GM12878 (cell line): Measurements from ENCODE around the gene GDF3.

Experiments used
- ATF7 ChIP-seq: fragments of 450-650 bp; IDR thresholded peaks from 2 replicates; pipeline ENCODE4 v1.6.1; 2016; ENCODE audit warnings: low read depth, mild to moderate bottlenecking
- EP300 ChIP-seq, 2 experiments: fragments of 150-350 bp in 1 of 2; IDR thresholded peaks; 2 replicates each; pipeline ENCODE4 v1.6.1; 2011 to 2012; ENCODE audit warnings: low read depth in 2 of 2, low read length in 2 of 2, borderline replicate concordance in 1 of 2, improper control_type of control experiment in 1 of 2, inconsistent platforms in 1 of 2; ENCODE audit not compliant: control insufficient read depth in 1 of 2
- EZH2 ChIP-seq: IDR thresholded peaks from 2 replicates; pipeline ENCODE4 v1.6.1; 2012; ENCODE audit warnings: low read depth, mild to moderate bottlenecking, control low read depth, inconsistent platforms, low read length, borderline replicate concordance; ENCODE audit not compliant: control insufficient read depth
- FOS ChIP-seq: IDR thresholded peaks from 3 replicates; pipeline ENCODE4 v1.6.1; 2011; ENCODE audit warnings: borderline replicate concordance; ENCODE audit not compliant: insufficient read length; ENCODE audit errors: extremely low read depth
- PAX8 ChIP-seq: fragments of 450-650 bp; IDR thresholded peaks from 2 replicates; pipeline ENCODE4 v1.6.1; 2017; ENCODE audit warnings: mild to moderate bottlenecking, moderate library complexity
- POLR2AphosphoS2 ChIP-seq: IDR thresholded peaks from 2 replicates; pipeline ENCODE4 v1.6.1; 2011; ENCODE audit warnings: low read depth, mild to moderate bottlenecking, low read length, improper control_type of control experiment, moderate library complexity
- POLR2AphosphoS5 ChIP-seq: IDR thresholded peaks from 2 replicates; pipeline ENCODE4 v1.6.1; 2011; ENCODE audit warnings: mild to moderate bottlenecking, low read length, inconsistent platforms
- RCOR1 ChIP-seq: conservative IDR thresholded peaks from 2 replicates; pipeline ENCODE4 v1.6.1; 2012; ENCODE audit warnings: low read depth, low read length, improper control_type of control experiment
- ZZZ3 ChIP-seq: IDR thresholded peaks from 2 replicates; pipeline ENCODE4 v1.6.1; 2011; ENCODE audit warnings: low read depth; ENCODE audit not compliant: control insufficient read depth, insufficient read length
- TF ChIP-seq, protein P1 (sequence below): IDR thresholded peaks from 2 replicates; pipeline ENCODE4 v1.6.1; 2011; ENCODE audit warnings: low read depth, mild to moderate bottlenecking, low read length, moderate library complexity, borderline replicate concordance; ENCODE audit errors: extremely low read depth
- TF ChIP-seq, protein P2 (sequence below), 3 experiments: IDR thresholded peaks in 2 of 3; conservative IDR thresholded peaks in 1 of 3; 2 replicates each; pipeline ENCODE4 v1.5.1; 2011; ENCODE audit warnings: low read depth in 3 of 3, low read length in 3 of 3, mild to moderate bottlenecking in 3 of 3, control low read depth in 2 of 3, moderate library complexity in 2 of 3, inconsistent platforms in 1 of 3, mixed read lengths in 1 of 3; ENCODE audit not compliant: control insufficient read depth in 2 of 3, insufficient read depth in 1 of 3; ENCODE audit errors: extremely low read depth in 1 of 3
- TF ChIP-seq, protein P3 (sequence below): IDR thresholded peaks from 2 replicates; pipeline ENCODE4 v1.6.1; 2011; ENCODE audit warnings: mild to moderate bottlenecking, low read depth, low read length, moderate library complexity; ENCODE audit not compliant: insufficient replicate concordance

DNA sequence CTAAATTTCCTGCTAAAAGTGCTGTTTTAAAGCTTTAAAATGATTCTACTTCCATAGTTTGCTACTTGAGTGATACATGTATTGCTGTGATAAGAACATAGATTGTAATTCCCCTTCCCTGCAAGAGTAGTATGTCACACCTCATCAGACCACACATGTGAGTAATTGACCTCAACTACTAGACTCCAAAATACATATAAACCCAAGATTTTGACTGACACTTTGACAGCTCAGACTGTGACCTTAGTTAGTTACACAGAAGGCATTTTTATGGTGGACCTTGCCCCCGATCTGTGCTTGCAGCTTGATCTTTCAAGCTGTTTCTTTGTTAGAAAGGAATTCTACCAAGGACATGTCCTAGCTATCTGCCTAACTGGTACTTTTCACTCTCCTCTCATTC lies 48.5 kb downstream of the GDF3 start:
- no peak for TF ChIP-seq POLR2AphosphoS5
- TF ChIP-seq, protein P1, sequence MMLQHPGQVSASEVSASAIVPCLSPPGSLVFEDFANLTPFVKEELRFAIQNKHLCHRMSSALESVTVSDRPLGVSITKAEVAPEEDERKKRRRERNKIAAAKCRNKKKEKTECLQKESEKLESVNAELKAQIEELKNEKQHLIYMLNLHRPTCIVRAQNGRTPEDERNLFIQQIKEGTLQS, result no peak
- no peak for TF ChIP-seq EZH2
- TF ChIP-seq, protein P2, sequence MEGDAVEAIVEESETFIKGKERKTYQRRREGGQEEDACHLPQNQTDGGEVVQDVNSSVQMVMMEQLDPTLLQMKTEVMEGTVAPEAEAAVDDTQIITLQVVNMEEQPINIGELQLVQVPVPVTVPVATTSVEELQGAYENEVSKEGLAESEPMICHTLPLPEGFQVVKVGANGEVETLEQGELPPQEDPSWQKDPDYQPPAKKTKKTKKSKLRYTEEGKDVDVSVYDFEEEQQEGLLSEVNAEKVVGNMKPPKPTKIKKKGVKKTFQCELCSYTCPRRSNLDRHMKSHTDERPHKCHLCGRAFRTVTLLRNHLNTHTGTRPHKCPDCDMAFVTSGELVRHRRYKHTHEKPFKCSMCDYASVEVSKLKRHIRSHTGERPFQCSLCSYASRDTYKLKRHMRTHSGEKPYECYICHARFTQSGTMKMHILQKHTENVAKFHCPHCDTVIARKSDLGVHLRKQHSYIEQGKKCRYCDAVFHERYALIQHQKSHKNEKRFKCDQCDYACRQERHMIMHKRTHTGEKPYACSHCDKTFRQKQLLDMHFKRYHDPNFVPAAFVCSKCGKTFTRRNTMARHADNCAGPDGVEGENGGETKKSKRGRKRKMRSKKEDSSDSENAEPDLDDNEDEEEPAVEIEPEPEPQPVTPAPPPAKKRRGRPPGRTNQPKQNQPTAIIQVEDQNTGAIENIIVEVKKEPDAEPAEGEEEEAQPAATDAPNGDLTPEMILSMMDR (IDR thresholded peaks at IDR 0.05 in 2 of 3, conservative IDR thresholded peaks at IDR 0.05 in 1 of 3; ENCODE audit: control insufficient read depth in 2 of 3, extremely low read depth in 1 of 3, insufficient read depth in 1 of 3, low read depth in 3 of 3, low read length in 3 of 3), result no peak
- TF ChIP-seq PAX8, result no peak
- no peak for TF ChIP-seq EP300 (IDR thresholded peaks at IDR 0.05; ENCODE audit: borderline replicate concordance in 1 of 2, control insufficient read depth in 1 of 2, low read depth in 2 of 2, low read length in 2 of 2)
- TF ChIP-seq ZZZ3, result no peak
- no peak for TF ChIP-seq RCOR1
- TF ChIP-seq POLR2AphosphoS2, result no peak
- no peak for TF ChIP-seq FOS
- TF ChIP-seq, protein P3, sequence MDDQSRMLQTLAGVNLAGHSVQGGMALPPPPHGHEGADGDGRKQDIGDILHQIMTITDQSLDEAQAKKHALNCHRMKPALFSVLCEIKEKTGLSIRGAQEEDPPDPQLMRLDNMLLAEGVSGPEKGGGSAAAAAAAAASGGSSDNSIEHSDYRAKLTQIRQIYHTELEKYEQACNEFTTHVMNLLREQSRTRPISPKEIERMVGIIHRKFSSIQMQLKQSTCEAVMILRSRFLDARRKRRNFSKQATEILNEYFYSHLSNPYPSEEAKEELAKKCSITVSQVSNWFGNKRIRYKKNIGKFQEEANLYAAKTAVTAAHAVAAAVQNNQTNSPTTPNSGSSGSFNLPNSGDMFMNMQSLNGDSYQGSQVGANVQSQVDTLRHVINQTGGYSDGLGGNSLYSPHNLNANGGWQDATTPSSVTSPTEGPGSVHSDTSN, result no peak
- no peak for TF ChIP-seq ATF7
